Endothelial cell of umbilical vein (primary cell): Measurements from ENCODE around the gene ZNF668. TPM values are rescaled to one million over a fixed set of nuclear protein-coding genes. Genes with fewer than 3 reads are reported as not detected.
A peak's percentile ranks its signal among the peaks of the same experiment; 100 is the strongest.

Experiments
- BruUV-seq: library from RNA; stranded (reverse); fragments of 400-500 nt; replicated peaks from 2 replicates; lab custom pipeline; 2021; lab: Mats Ljungman, UMichigan
- CTCF ChIA-PET: fragments of 300-600, 350-600 bp; sonication (Branson Sonifier 250); formaldehyde crosslinking; loops from one replicate; lab custom pipeline; 2021; ENCODE audit warnings: antibody characterized with exemption, inconsistent platforms; lab: Charles Lee
- POLR2A ChIA-PET: fragments of 300-600, 350-600 bp; sonication (Branson Sonifier 250); formaldehyde crosslinking; loops from one replicate; lab custom pipeline; 2021; ENCODE audit warnings: antibody characterized with exemption, inconsistent platforms; lab: Charles Lee
- DNase-seq: peaks from one replicate; pipeline ENCODE4 v3.0.0-alpha.2; 2011; ENCODE audit warnings: low read depth, low spot score
- FAIRE-seq: peaks from 2 replicates; lab custom pipeline; 2011; peaks lifted over from hg19 to GRCh38; lab: Jason Lieb, UNC
- H2AFZ ChIP-seq: 2 replicates; pipeline ENCODE4 v1.6.0; 2012; ENCODE audit warnings: low read depth, low read length, control low read depth, inconsistent platforms
- H3K27ac ChIP-seq: 2 replicates; pipeline ENCODE4 v1.5.1; 2011; ENCODE audit warnings: low read depth, mild to moderate bottlenecking, control low read depth, low read length, moderate library complexity; ENCODE audit not compliant: insufficient read depth
- H3K27me3 ChIP-seq, 2 experiments: 2 replicates each; pipeline versions ENCODE4 v1.6.0 to v1.6.1; 2011; ENCODE audit warnings: low read length in 2 of 2, mixed read lengths in 1 of 2; ENCODE audit not compliant: control insufficient read depth in 2 of 2, insufficient read depth in 2 of 2
- H3K36me3 ChIP-seq, 2 experiments: 2 replicates in 1 of 2; 3 replicates in 1 of 2; pipeline ENCODE4 v1.5.1; 2011; ENCODE audit warnings: low read length in 2 of 2, mild to moderate bottlenecking in 1 of 2, moderate library complexity in 1 of 2; ENCODE audit not compliant: control insufficient read depth in 2 of 2, insufficient read depth in 2 of 2; ENCODE audit errors: extremely low read depth in 1 of 2
- H3K4me1 ChIP-seq: 3 replicates; pipeline ENCODE4 v1.5.1; 2011; ENCODE audit warnings: mild to moderate bottlenecking, low read length; ENCODE audit not compliant: control insufficient read depth, insufficient read depth; ENCODE audit errors: extremely low read depth
- H3K4me2 ChIP-seq: 2 replicates; pipeline ENCODE4 v1.6.1; 2011; ENCODE audit warnings: low read length, control low read depth, mixed read lengths; ENCODE audit not compliant: insufficient read depth
- H3K4me3 ChIP-seq, 3 experiments: fragments of 200-600 bp in 1 of 3; sonication (generic), shearing (Covaris generic) in 1 of 3; replicated peaks in 1 of 3; 2 replicates each; pipeline ENCODE4 v1.5.1; 2011 to 2016; ENCODE audit warnings: control low read depth in 3 of 3, low read length in 3 of 3, mild to moderate bottlenecking in 2 of 3, inconsistent platforms in 1 of 3, low read depth in 1 of 3, moderate library complexity in 1 of 3; ENCODE audit not compliant: insufficient read depth in 1 of 3
- H3K79me2 ChIP-seq: 2 replicates; pipeline ENCODE4 v1.6.0; 2012; ENCODE audit warnings: low read length, inconsistent platforms; ENCODE audit not compliant: control insufficient read depth, insufficient read depth
- H3K9ac ChIP-seq: replicated peaks from 2 replicates; pipeline ENCODE3; 2011; ENCODE audit warnings: low read length, control low read depth; ENCODE audit not compliant: insufficient read depth; ENCODE audit errors: extremely low read depth
- H3K9me1 ChIP-seq: replicated peaks from 3 replicates; pipeline ENCODE4 v1.6.0; 2011; ENCODE audit warnings: mild to moderate bottlenecking, low read length; ENCODE audit not compliant: control insufficient read depth, insufficient read depth; ENCODE audit errors: extremely low read depth
- H3K9me3 ChIP-seq: replicated peaks from 2 replicates; pipeline ENCODE4 v1.5.1; 2012; ENCODE audit warnings: low read length, inconsistent platforms; ENCODE audit not compliant: control insufficient read depth, insufficient read depth
- H4K20me1 ChIP-seq: replicated peaks from 2 replicates; pipeline ENCODE3; 2011; ENCODE audit warnings: mild to moderate bottlenecking, low read length; ENCODE audit not compliant: control insufficient read depth, insufficient read depth; ENCODE audit errors: extremely low read depth
- EZH2 ChIP-seq: IDR thresholded peaks from 2 replicates; pipeline ENCODE4 v1.6.1; 2012; ENCODE audit warnings: borderline replicate concordance, low read depth, mild to moderate bottlenecking, moderate library complexity, low read length, inconsistent platforms; ENCODE audit not compliant: severe bottlenecking
- FOS ChIP-seq: IDR thresholded peaks from 2 replicates; pipeline ENCODE4 v1.6.1; 2011; ENCODE audit warnings: mild to moderate bottlenecking, low read length, moderate library complexity, borderline replicate concordance; ENCODE audit not compliant: insufficient read depth
- GATA2 ChIP-seq: IDR thresholded peaks from 2 replicates; pipeline ENCODE4 v1.7.0; 2011; ENCODE audit warnings: low read depth, mild to moderate bottlenecking, moderate library complexity, mixed read lengths, low read length; ENCODE audit not compliant: insufficient read length, insufficient read depth
- JUN ChIP-seq: IDR thresholded peaks from 2 replicates; pipeline ENCODE4 v1.6.1; 2011; ENCODE audit warnings: borderline replicate concordance, low read depth; ENCODE audit not compliant: insufficient read length, insufficient read depth
- MYC ChIP-seq: IDR thresholded peaks from one replicate; pipeline ENCODE4 v1.6.1; 2011; ENCODE audit warnings: mild to moderate bottlenecking, low read depth, low read length
- POLR2A ChIP-seq: IDR thresholded peaks from 2 replicates; pipeline ENCODE4 v1.6.1; 2012; ENCODE audit warnings: low read depth, mild to moderate bottlenecking, control low read depth, low read length
- POLR2AphosphoS5 ChIP-seq: IDR thresholded peaks from 2 replicates; pipeline ENCODE4 v1.6.1; 2012; ENCODE audit warnings: low read depth, mild to moderate bottlenecking, control low read depth, low read length, moderate library complexity; ENCODE audit not compliant: insufficient read depth
- dilution Hi-C: fragments of 300-500 bp; cut with MboI; formaldehyde crosslinking; loops from one replicate; pipeline ENCODE4 v1.15.0; 2019; ENCODE audit warnings: low sequenced_read_pairs; ENCODE audit not compliant: extremely low pct_ligation_motif_present
- intact Hi-C: fragments of 100-400 bp; cut with micrococcal nuclease; formaldehyde crosslinking; loops from one replicate; pipeline ENCODE4 v1.10.0; 2022
- polyA plus RNA-seq, 4 experiments: library from polyadenylated mRNA; depleted of rRNA in 3 of 4; stranded (reverse) in 3 of 4; unstranded in 1 of 4; fragments of >200 nt; gene quantifications; 2 replicates each; pipeline versions ENCODE4 v1.2.1 to v1.2.3, GENCODE V29; 2011 to 2012; ENCODE audit warnings: missing spikeins in 1 of 4
- total RNA-seq: library from RNA; stranded (reverse); gene quantifications from 2 replicates; pipeline ENCODE4 v1.2.3, GENCODE V29; 2021
- TF ChIP-seq, protein P1 (sequence below), 2 donors: IDR thresholded peaks; 1 replicate in 1 of 2; 2 replicates in 1 of 2; pipeline ENCODE4 v1.5.1; 2011; ENCODE audit warnings: low read length in 2 of 2, mild to moderate bottlenecking in 2 of 2, moderate library complexity in 2 of 2, control low read depth in 1 of 2, inconsistent platforms in 1 of 2, low read depth in 1 of 2; ENCODE audit not compliant: insufficient read depth in 1 of 2; ENCODE audit errors: extremely low read depth in 1 of 2

ZNF668 gene
- total and polyA plus RNA-seq, 2 donors (not counting 3 experiments of a cell fraction or from before 2014, with no cell fraction given): 11.8 to 13.3 TPM

DNA sequence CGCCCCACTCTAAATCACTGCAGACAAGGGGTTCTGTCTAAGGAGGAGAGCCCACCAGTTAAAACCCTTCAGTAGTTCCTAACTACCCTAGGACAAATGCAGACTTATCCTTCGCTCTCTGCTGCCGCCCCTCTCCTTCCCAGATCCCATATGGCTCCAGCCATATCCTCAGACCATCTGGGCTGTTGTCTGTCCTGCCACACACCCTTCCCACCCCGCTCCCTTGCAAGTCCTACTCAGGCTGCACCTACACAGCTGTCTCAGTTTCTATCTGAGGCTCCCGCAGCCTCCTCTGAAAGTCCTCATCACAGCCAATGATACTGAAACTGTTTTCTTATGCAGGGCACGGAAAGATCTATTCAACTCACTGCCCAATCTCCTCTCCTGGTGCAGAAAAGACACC, 33.4 kb upstream of the ZNF668 start:
- CTCF ChIA-PET: no interaction called here
- no peaks in the 10 kb centered on the region for H3K9me1 ChIP-seq
- intact Hi-C loops (loop anchor here (5.0 kb wide), 1 partner anchor 35 kb away; no protein-coding TSS in a partner anchor), dilution Hi-C loops (no loop called here)
- TF ChIP-seq GATA2: no peak
- no peak for DNase-seq
- H3K36me3 ChIP-seq: peaks cover 10 to 29% of the 10 kb centered on the region in 2 experiments
- no peak overlapping the region for H3K4me2 ChIP-seq
- H3K79me2 ChIP-seq: peaks cover 11% of the 10 kb centered on the region
- H4K20me1 ChIP-seq: no peaks in the 10 kb centered on the region
- POLR2A ChIA-PET: no interaction called here
- no peaks in the 10 kb centered on the region for H3K9me3 ChIP-seq
- BruUV-seq: no TSS peak
- no peak for FAIRE-seq
- peaks cover 12% of the 10 kb centered on the region for H3K4me1 ChIP-seq
- H3K9ac ChIP-seq: no peak overlapping the region
- H2AFZ ChIP-seq: peak overlapping the region; percentile 100
- no peak overlapping the region for H3K27ac ChIP-seq
- H3K27me3 ChIP-seq: no peaks in the 10 kb centered on the region
- no peak overlapping the region for H3K4me3 ChIP-seq

DNA sequence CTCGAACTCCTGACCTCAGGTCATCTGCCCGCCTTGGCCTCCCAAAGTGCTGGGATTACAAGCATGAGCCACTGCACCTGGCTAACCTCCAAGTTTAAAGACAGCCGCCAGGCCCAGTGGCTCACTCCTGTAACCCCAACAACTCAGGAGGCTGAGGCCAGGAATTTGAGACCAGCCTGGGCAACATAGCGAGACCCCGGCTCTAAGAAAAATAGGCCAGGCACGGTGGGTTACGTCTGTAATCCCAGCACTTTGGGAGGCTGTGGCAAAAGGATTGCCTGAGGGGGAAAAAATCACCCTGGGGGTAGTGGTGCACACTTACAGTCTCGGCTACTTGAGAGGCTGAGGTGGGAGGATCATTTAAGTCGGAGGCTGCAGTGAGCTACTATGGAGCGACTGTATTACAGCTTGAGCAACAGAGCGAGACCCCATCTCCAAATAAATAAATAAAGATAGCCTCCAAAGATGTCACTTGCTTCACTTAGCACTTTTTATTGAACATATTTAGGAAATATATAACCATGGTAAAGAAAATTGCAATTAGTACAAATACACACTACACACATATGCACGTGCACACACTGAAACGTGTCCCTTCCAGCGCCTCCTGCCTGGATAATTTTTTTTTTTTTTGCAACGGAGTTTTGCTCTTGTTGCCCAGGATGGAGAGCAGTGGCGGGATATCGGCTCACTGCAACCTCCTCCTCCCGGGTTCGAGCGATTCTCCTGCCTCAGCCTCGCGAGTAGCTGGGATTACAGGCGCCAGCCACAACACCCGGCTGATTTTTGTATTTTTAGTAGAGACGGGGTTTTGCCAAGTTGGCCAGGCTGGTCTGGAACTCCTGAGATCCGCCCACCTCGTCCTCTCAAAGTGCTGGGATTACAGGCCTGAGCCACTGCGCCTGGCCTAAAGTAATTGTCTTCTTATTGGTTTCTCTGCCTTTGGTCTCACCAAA, 32.7 kb upstream of the ZNF668 start:
- no peak overlapping the region for H3K9ac ChIP-seq
- H3K79me2 ChIP-seq: peaks cover 11% of the 10 kb centered on the region
- H3K36me3 ChIP-seq: peaks cover 6 to 22% of the 10 kb centered on the region in 2 experiments
- H3K4me3 ChIP-seq: no peak overlapping the region
- peaks cover 12% of the 10 kb centered on the region for H3K4me1 ChIP-seq
- H3K9me1 ChIP-seq: no peaks in the 10 kb centered on the region
- FAIRE-seq: no peak
- ChIA-PET CTCF (no interaction called here), POLR2A (no interaction called here)
- intact Hi-C loops: loop anchor here (5.0 kb wide), 1 partner anchor 36 kb away; no protein-coding TSS in a partner anchor
- H2AFZ ChIP-seq: no peak overlapping the region
- TF ChIP-seq EZH2: no peak
- TF ChIP-seq, protein P1, sequence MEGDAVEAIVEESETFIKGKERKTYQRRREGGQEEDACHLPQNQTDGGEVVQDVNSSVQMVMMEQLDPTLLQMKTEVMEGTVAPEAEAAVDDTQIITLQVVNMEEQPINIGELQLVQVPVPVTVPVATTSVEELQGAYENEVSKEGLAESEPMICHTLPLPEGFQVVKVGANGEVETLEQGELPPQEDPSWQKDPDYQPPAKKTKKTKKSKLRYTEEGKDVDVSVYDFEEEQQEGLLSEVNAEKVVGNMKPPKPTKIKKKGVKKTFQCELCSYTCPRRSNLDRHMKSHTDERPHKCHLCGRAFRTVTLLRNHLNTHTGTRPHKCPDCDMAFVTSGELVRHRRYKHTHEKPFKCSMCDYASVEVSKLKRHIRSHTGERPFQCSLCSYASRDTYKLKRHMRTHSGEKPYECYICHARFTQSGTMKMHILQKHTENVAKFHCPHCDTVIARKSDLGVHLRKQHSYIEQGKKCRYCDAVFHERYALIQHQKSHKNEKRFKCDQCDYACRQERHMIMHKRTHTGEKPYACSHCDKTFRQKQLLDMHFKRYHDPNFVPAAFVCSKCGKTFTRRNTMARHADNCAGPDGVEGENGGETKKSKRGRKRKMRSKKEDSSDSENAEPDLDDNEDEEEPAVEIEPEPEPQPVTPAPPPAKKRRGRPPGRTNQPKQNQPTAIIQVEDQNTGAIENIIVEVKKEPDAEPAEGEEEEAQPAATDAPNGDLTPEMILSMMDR (IDR thresholded peaks at IDR 0.05; ENCODE audit: extremely low read depth in 1 of 2, insufficient read depth in 1 of 2, low read depth in 1 of 2, low read length in 2 of 2): no peak
- TF ChIP-seq POLR2A: no peak
- no peak for TF ChIP-seq POLR2AphosphoS5
- no peak for TF ChIP-seq GATA2
- no peak for TF ChIP-seq JUN
- no peak for TF ChIP-seq MYC
- TF ChIP-seq FOS: no peak
- H3K9me3 ChIP-seq: no peaks in the 10 kb centered on the region
- H4K20me1 ChIP-seq: no peaks in the 10 kb centered on the region
- H3K27me3 ChIP-seq: no peaks in the 10 kb centered on the region
- no TSS peak for BruUV-seq
- no peak for DNase-seq
- H3K27ac ChIP-seq: no peak overlapping the region
- dilution Hi-C loops: no loop called here
- no peak overlapping the region for H3K4me2 ChIP-seq
